Suprapubic skin (tissue), 3 donors: ENCODE measurements around the gene SLC41A1.

Experiments
- CTCF ChIP-seq, 2 donors: fragments of 200-600 bp in 1 of 2; fragments of 450-650 bp in 1 of 2; sonication (generic) in 1 of 2; IDR thresholded peaks; one replicate each; pipeline ENCODE4 v1.5.1; 2016 to 2019; ENCODE audit warnings: antibody characterized with exemption in 2 of 2, mild to moderate bottlenecking in 1 of 2, moderate library complexity in 1 of 2
- POLR2A ChIP-seq, 2 donors: fragments of 450-650 bp; IDR thresholded peaks; one replicate each; pipeline ENCODE4 v1.6.1; 2017; ENCODE audit warnings: antibody characterized with exemption in 2 of 2, mild to moderate bottlenecking in 2 of 2, moderate library complexity in 2 of 2

GRCh38 chr1:205785446-205785845, 27.6 kb downstream of the SLC41A1 start:
- TF ChIP-seq CTCF (IDR thresholded peaks at IDR 0.05) (no peak), POLR2A (IDR thresholded peaks at IDR 0.05) (no peak)
